Measurements from ENCODE around the gene SEL1L.

GRCh38 chr14:81474148-81474492 lies 59.5 kb downstream of the SEL1L start:
- TF ChIP-seq TCF12 (IDR thresholded peaks at IDR 0.05) = no peak
- TF ChIP-seq CTCF (IDR thresholded peaks at IDR 0.05) = no peak
- no peak for TF ChIP-seq FOXM1 (IDR thresholded peaks at IDR 0.05; ENCODE audit: low read depth)
- no peak for TF ChIP-seq NFIC (IDR thresholded peaks at IDR 0.05; ENCODE audit: borderline replicate concordance)
- TF ChIP-seq MEF2A (IDR thresholded peaks at IDR 0.05; ENCODE audit: borderline replicate concordance, low read depth) = no peak
- TF ChIP-seq RCOR1 (IDR thresholded peaks at IDR 0.05; ENCODE audit: low read length) = no peak

Measured in SK-N-SH (cell line).